Endothelial cell of umbilical vein (primary cell): ENCODE data around the gene NR2F2.

ENCODE experiments used
- EZH2 ChIP-seq: IDR thresholded peaks from 2 replicates; pipeline ENCODE4 v1.6.1; 2012; ENCODE audit warnings: borderline replicate concordance, low read depth, mild to moderate bottlenecking, moderate library complexity, low read length, inconsistent platforms; ENCODE audit not compliant: severe bottlenecking
- GATA2 ChIP-seq: IDR thresholded peaks from 2 replicates; pipeline ENCODE4 v1.7.0; 2011; ENCODE audit warnings: low read depth, mild to moderate bottlenecking, moderate library complexity, mixed read lengths, low read length; ENCODE audit not compliant: insufficient read length, insufficient read depth
- JUN ChIP-seq: IDR thresholded peaks from 2 replicates; pipeline ENCODE4 v1.6.1; 2011; ENCODE audit warnings: borderline replicate concordance, low read depth; ENCODE audit not compliant: insufficient read length, insufficient read depth
- MYC ChIP-seq: IDR thresholded peaks from one replicate; pipeline ENCODE4 v1.6.1; 2011; ENCODE audit warnings: mild to moderate bottlenecking, low read depth, low read length
- POLR2A ChIP-seq: IDR thresholded peaks from 2 replicates; pipeline ENCODE4 v1.6.1; 2012; ENCODE audit warnings: low read depth, mild to moderate bottlenecking, control low read depth, low read length
- POLR2AphosphoS5 ChIP-seq: IDR thresholded peaks from 2 replicates; pipeline ENCODE4 v1.6.1; 2012; ENCODE audit warnings: low read depth, mild to moderate bottlenecking, control low read depth, low read length, moderate library complexity; ENCODE audit not compliant: insufficient read depth
- TF ChIP-seq, protein P1 (sequence below), 2 donors: IDR thresholded peaks; 1 replicate in 1 of 2; 2 replicates in 1 of 2; pipeline ENCODE4 v1.5.1; 2011; ENCODE audit warnings: low read length in 2 of 2, mild to moderate bottlenecking in 2 of 2, moderate library complexity in 2 of 2, control low read depth in 1 of 2, inconsistent platforms in 1 of 2, low read depth in 1 of 2; ENCODE audit not compliant: insufficient read depth in 1 of 2; ENCODE audit errors: extremely low read depth in 1 of 2
- TF ChIP-seq, protein P2 (sequence below): IDR thresholded peaks from 2 replicates; pipeline ENCODE4 v1.6.1; 2011; ENCODE audit not compliant: insufficient read depth, insufficient read length

- no peak for TF ChIP-seq POLR2A
- TF ChIP-seq, protein P1, sequence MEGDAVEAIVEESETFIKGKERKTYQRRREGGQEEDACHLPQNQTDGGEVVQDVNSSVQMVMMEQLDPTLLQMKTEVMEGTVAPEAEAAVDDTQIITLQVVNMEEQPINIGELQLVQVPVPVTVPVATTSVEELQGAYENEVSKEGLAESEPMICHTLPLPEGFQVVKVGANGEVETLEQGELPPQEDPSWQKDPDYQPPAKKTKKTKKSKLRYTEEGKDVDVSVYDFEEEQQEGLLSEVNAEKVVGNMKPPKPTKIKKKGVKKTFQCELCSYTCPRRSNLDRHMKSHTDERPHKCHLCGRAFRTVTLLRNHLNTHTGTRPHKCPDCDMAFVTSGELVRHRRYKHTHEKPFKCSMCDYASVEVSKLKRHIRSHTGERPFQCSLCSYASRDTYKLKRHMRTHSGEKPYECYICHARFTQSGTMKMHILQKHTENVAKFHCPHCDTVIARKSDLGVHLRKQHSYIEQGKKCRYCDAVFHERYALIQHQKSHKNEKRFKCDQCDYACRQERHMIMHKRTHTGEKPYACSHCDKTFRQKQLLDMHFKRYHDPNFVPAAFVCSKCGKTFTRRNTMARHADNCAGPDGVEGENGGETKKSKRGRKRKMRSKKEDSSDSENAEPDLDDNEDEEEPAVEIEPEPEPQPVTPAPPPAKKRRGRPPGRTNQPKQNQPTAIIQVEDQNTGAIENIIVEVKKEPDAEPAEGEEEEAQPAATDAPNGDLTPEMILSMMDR (IDR thresholded peaks at IDR 0.05; ENCODE audit: extremely low read depth in 1 of 2, insufficient read depth in 1 of 2, low read depth in 1 of 2, low read length in 2 of 2), result no peak
- TF ChIP-seq EZH2, result no peak
- TF ChIP-seq, protein P2, sequence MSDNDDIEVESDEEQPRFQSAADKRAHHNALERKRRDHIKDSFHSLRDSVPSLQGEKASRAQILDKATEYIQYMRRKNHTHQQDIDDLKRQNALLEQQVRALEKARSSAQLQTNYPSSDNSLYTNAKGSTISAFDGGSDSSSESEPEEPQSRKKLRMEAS, result no peak
- no peak for TF ChIP-seq MYC
- no peak for TF ChIP-seq POLR2AphosphoS5
- TF ChIP-seq GATA2, result no peak
- no peak for TF ChIP-seq JUN
Observed at GRCh38 chr15:96350934-96351724, 20.6 kb downstream of the NR2F2 start.
